GM21825 (cell line): ENCODE results near the gene CRLF1.

Experiments used
- ATAC-seq: cut with Tn5 transposase; IDR thresholded peaks from one replicate; pipeline ENCODE4 v1.9.1; 2021; ENCODE audit warnings: mild to moderate bottlenecking, moderate library complexity; ENCODE audit not compliant: unreplicated experiment

The CRLF1 gene

GRCh38 chr19:18636183-18636968 is 29.8 kb upstream of the CRLF1 start:
- peak; percentile 81 for ATAC-seq

- ATAC-seq: no peak
Measured at GRCh38 chr19:18635831-18636182, 29.2 kb upstream of the CRLF1 start.

GRCh38 chr19:18634612-18635297 is 28.2 kb upstream of the CRLF1 start:
- no peak for ATAC-seq

GRCh38 chr19:18633321-18633720 is 26.7 kb upstream of the CRLF1 start:
- no peak for ATAC-seq

GRCh38 chr19:18629166-18630088 is 22.8 kb upstream of the CRLF1 start:
- ATAC-seq: no peak

GRCh38 chr19:18626906-18627305 is 20.3 kb upstream of the CRLF1 start:
- no peak for ATAC-seq

- ATAC-seq: no peak
Measured at GRCh38 chr19:18620902-18621301, 14.3 kb upstream of the CRLF1 start.

- no peak for ATAC-seq
Measured at GRCh38 chr19:18620311-18620710, 13.7 kb upstream of the CRLF1 start.

GRCh38 chr19:18618236-18618635 is 11.6 kb upstream of the CRLF1 start:
- ATAC-seq: no peak

GRCh38 chr19:18617562-18617961 is 11.0 kb upstream of the CRLF1 start:
- ATAC-seq: no peak

GRCh38 chr19:18616023-18616422 is 9.4 kb upstream of the CRLF1 start:
- no peak for ATAC-seq

- no peak for ATAC-seq
Measured at GRCh38 chr19:18613589-18614234, 7.1 kb upstream of the CRLF1 start.

GRCh38 chr19:18612772-18613588 is 6.4 kb upstream of the CRLF1 start, which contains the start of gene TMEM59L:
TSS of gene TMEM59L (plus strand) at chr19:18612870. CDS start at chr19:18612959, 89 bp downstream.
- ATAC-seq: no peak

- no peak for ATAC-seq
Measured at GRCh38 chr19:18612051-18612771, 5.6 kb upstream of the CRLF1 start.

- no peak for ATAC-seq
Measured at GRCh38 chr19:18611327-18612050, 4.9 kb upstream of the CRLF1 start.

GRCh38 chr19:18610556-18611326 is 4.1 kb upstream of the CRLF1 start:
- no peak for ATAC-seq

- ATAC-seq: no peak
Measured at GRCh38 chr19:18610245-18610555, 3.6 kb upstream of the CRLF1 start.

- no peak for ATAC-seq
Measured at GRCh38 chr19:18609717-18610051, 3.1 kb upstream of the CRLF1 start.
